Epidermal melanocyte (primary cell): Measurements from ENCODE around the gene KLHL10.

Source experiments
- DNase-seq: peaks from one replicate; pipeline ENCODE4 v3.0.0; 2011; ENCODE audit warnings: low spot score; ENCODE audit not compliant: insufficient read length

The KLHL10 gene

DNA sequence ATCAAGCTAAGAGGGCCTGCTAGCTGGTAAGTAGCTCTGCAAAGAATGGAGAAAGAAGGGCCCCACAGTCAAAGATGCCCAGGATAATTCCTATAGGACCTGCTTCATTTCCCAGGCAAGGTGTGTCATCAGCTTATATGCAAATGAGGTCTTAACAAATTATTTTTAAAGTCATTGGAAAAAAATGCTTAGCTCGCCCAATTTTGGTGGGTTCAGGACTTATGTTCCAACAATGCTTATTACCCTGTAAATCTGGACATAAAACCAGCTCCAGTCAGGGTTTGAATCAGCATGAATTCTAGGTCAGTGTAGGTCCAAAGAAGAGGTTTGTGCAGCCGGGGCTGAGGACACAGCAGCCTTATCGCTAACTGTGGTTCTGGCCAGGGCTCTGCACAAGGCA lies 55.8 kb downstream of the KLHL10 start:
- DNase-seq: no peak

GRCh38 chr17:41894791-41895331 lies 57.2 kb downstream of the KLHL10 start:
- DNase-seq: peak; percentile 49

DNA sequence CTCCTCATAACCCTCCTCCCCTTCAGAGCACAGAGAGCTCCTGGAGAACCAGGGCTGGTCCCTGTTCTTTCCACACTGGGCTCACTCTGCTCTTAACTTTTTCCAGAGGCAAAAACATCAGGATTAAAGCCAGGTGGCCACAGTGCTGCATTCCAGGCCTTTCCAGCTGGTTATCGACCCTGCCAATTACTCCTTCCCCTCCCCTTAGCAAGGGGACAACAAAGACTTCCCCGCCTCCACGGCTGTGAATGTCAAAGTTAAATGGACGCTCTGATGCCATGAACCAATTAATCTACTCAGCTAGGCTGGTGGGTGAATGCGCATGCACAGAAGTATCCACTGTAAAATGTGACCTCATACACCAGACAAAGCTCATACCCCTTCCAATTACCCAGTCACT lies 58.0 kb downstream of the KLHL10 start:
- DNase-seq: no peak

GRCh38 chr17:41896726-41897125 lies 59.1 kb downstream of the KLHL10 start:
- DNase-seq: no peak
